K562 (cell line): ENCODE measurements around the gene ACTG2. TPM values are rescaled to one million over a fixed set of nuclear protein-coding genes. Genes with fewer than 3 reads are reported as not detected.
A peak's percentile ranks its signal among the peaks of the same experiment; 100 is the strongest.

Experiments
- C11orf30 ChIP-seq: fragments of 450-650 bp; IDR thresholded peaks from 2 replicates; pipeline ENCODE4 v1.6.1; 2016; ENCODE audit warnings: low read depth, mild to moderate bottlenecking
- CC2D1A ChIP-seq: fragments of 450-650 bp; IDR thresholded peaks from 2 replicates; pipeline ENCODE4 v1.6.1; 2017; ENCODE audit warnings: mild to moderate bottlenecking
- CHD1 ChIP-seq: fragments of 200-600 bp; sonication (generic); IDR thresholded peaks from one replicate; pipeline ENCODE4 v1.6.1; 2012; ENCODE audit warnings: mild to moderate bottlenecking, moderate library complexity, low read length, inconsistent platforms
- DACH1 ChIP-seq: fragments of 450-650 bp; IDR thresholded peaks from 2 replicates; pipeline ENCODE4 v1.6.1; 2018; ENCODE audit not compliant: partially characterized antibody
- ETV1 ChIP-seq: fragments of 450-650 bp; conservative IDR thresholded peaks from 2 replicates; pipeline ENCODE4 v1.6.1; 2016; ENCODE audit warnings: missing genetic modification characterization, control low read depth, low read depth, missing compliant biosample characterization
- FOS ChIP-seq: IDR thresholded peaks from 3 replicates; pipeline ENCODE4 v1.6.1; 2011; ENCODE audit not compliant: insufficient read length; ENCODE audit errors: extremely low read depth
- FOSL1 ChIP-seq: fragments of 200-800 bp; sonication (Bioruptor generic); conservative IDR thresholded peaks from 2 replicates; pipeline ENCODE4 v1.6.1; 2016; ENCODE audit warnings: missing genetic modification characterization, missing compliant biosample characterization
- JUN ChIP-seq, 2 experiments: sonication (generic) in 1 of 2; formaldehyde crosslinking in 1 of 2; IDR thresholded peaks; 2 replicates each; pipeline versions ENCODE4 v1.6.1 to v1.8.0; 2012 to 2022; ENCODE audit warnings: borderline replicate concordance in 2 of 2, mild to moderate bottlenecking in 2 of 2, improper control_type of control experiment in 1 of 2, low read depth in 1 of 2, low read length in 1 of 2, missing genetic modification reagents in 1 of 2
- JUNB ChIP-seq: fragments of 450-650 bp; formaldehyde crosslinking; conservative IDR thresholded peaks from 2 replicates; pipeline ENCODE4 v1.4.0; 2020; ENCODE audit warnings: mild to moderate bottlenecking
- KDM1A ChIP-seq, 2 experiments: fragments of 450-650 bp; IDR thresholded peaks; 2 replicates each; pipeline ENCODE4 v1.6.1; 2016; ENCODE audit warnings: mild to moderate bottlenecking in 2 of 2
- MEIS2 ChIP-seq: fragments of 450-650 bp; IDR thresholded peaks from 2 replicates; pipeline ENCODE4 v1.6.1; 2014; ENCODE audit warnings: mild to moderate bottlenecking; ENCODE audit not compliant: partially characterized antibody
- MTA2 ChIP-seq: fragments of 450-650 bp; IDR thresholded peaks from 2 replicates; pipeline ENCODE4 v1.6.1; 2016; ENCODE audit warnings: low read depth
- NFATC3 ChIP-seq: fragments of 450-650 bp; IDR thresholded peaks from 2 replicates; pipeline ENCODE4 v1.6.1; 2017; ENCODE audit warnings: mild to moderate bottlenecking
- PHF8 ChIP-seq: fragments of 200-600 bp; sonication (generic); IDR thresholded peaks from 2 replicates; pipeline ENCODE4 v1.6.1; 2012; ENCODE audit warnings: mixed run types, mild to moderate bottlenecking, inconsistent platforms, low read length, moderate library complexity, borderline replicate concordance
- PKNOX1 ChIP-seq: fragments of 450-650 bp; IDR thresholded peaks from 2 replicates; pipeline ENCODE4 v1.6.1; 2016
- SMAD4 ChIP-seq: fragments of 250-450 bp; sonication (Bioruptor Pico); conservative IDR thresholded peaks from 2 replicates; pipeline ENCODE4 v1.8.0; 2021; ENCODE audit warnings: inconsistent platforms, mild to moderate bottlenecking, moderate library complexity
- SMARCC2 ChIP-seq: fragments of 450-650 bp; IDR thresholded peaks from 2 replicates; pipeline ENCODE4 v1.6.1; 2017; ENCODE audit warnings: antibody characterized with exemption, moderate library complexity, mild to moderate bottlenecking, low read depth
- ZNF165 ChIP-seq: fragments of 250-450 bp; sonication (Bioruptor Pico); IDR thresholded peaks from 2 replicates; pipeline ENCODE4 v1.4.0; 2020; ENCODE audit warnings: borderline replicate concordance
- ZNF41 ChIP-seq: fragments of 250-450 bp; sonication (Bioruptor Pico); conservative IDR thresholded peaks from 2 replicates; pipeline ENCODE4 v1.4.0; 2020; ENCODE audit warnings: mild to moderate bottlenecking
- polyA plus RNA-seq, 8 experiments: library from polyadenylated mRNA; depleted of rRNA in 4 of 8; stranded (reverse) in 5 of 8; unstranded in 3 of 8; fragments of >200 nt; fragmentation: Nextera tagmentation in 2 of 8; fragmentation: Illumina TruSeq in 1 of 8; extraction: Ambion mirVana in 2 of 8; extraction: Trizol in 1 of 8; gene quantifications; 2 replicates each; pipeline versions ENCODE4 v1.2.1 to v1.2.3, GENCODE V29; 2011 to 2014; ENCODE audit warnings: inconsistent platforms in 1 of 8, missing spikeins in 1 of 8
- total RNA-seq, 7 experiments: library from RNA; depleted of rRNA in 6 of 7; stranded (reverse); fragments of >200 nt in 6 of 7; fragmentation: Illumina TruSeq in 2 of 7; extraction: Trizol in 2 of 7; gene quantifications; 2 replicates each; pipeline versions ENCODE4 v1.2.1 to v1.2.3, GENCODE V29; 2011 to 2021; ENCODE audit warnings: low replicate concordance in 1 of 7
- TF ChIP-seq, protein P1 (sequence below): sonication (generic); formaldehyde crosslinking; IDR thresholded peaks from 2 replicates; pipeline ENCODE4 v1.8.0; 2022; ENCODE audit warnings: missing genetic modification reagents, mild to moderate bottlenecking, moderate library complexity, borderline replicate concordance

Gene ACTG2
- total and polyA plus RNA-seq, 9 of the 15 experiments (the other 6 are each of a cell fraction or from before 2014, with no cell fraction given) = 0.06 to 0.60 TPM; not detected in 7

DNA sequence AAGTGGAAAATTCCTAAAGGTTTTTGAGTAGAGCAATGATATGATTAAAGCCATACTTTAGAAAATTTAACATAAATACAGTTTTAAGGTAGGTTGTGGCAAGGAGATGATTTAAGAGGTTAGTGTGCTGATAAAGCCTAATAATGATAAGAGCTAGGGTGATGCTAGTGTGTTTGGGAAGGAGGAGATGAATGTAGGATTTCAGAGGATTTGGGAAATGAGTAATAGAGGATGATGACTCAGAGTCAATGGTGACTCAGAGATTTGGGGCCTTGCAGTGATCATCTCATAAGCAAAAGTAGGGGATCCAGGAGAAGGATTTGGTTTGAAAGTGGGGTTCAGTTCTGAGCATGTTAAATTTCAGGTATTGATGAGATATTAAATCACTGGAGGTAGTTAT, 40.8 kb upstream of the ACTG2 start (continued):
- TF ChIP-seq ETV1 (tag) = no peak
- TF ChIP-seq NFATC3 = no peak
- 0 out of 2 replicates have a peak, but pooled peaks have one; percentile 18 for TF ChIP-seq PKNOX1
- no peak for TF ChIP-seq CHD1
- TF ChIP-seq MEIS2 = peak; percentile 63
- no peak for TF ChIP-seq ZNF41 (CRISPR knock-in tag)
- peak; percentile 67 for TF ChIP-seq SMARCC2
- TF ChIP-seq JUNB (CRISPR knock-in tag) = no peak
- no peak for TF ChIP-seq ZNF165 (CRISPR knock-in tag)
- TF ChIP-seq PHF8 = no peak
- TF ChIP-seq SMAD4 (CRISPR knock-in tag) = no peak
- peak; percentile 94 for TF ChIP-seq JUN (IDR thresholded peaks at IDR 0.05; ENCODE audit: borderline replicate concordance, low read depth, low read length)
- no peak for TF ChIP-seq JUN (CRISPR knock-in tag; IDR thresholded peaks at IDR 0.05; ENCODE audit: borderline replicate concordance)
- peak; percentile 56 for TF ChIP-seq C11orf30
- TF ChIP-seq, protein P1, sequence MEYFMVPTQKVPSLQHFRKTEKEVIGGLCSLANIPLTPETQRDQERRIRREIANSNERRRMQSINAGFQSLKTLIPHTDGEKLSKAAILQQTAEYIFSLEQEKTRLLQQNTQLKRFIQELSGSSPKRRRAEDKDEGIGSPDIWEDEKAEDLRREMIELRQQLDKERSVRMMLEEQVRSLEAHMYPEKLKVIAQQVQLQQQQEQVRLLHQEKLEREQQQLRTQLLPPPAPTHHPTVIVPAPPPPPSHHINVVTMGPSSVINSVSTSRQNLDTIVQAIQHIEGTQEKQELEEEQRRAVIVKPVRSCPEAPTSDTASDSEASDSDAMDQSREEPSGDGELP (CRISPR knock-in tag) = no peak
- peak; percentile 81 for TF ChIP-seq DACH1
- peak; percentile 99 for TF ChIP-seq FOSL1 (tag)
- TF ChIP-seq KDM1A (IDR thresholded peaks at IDR 0.05) = peak; percentile 31 to 34; a peak in 2 of 4 replicates
- no peak for TF ChIP-seq CC2D1A
- TF ChIP-seq MTA2 = no peak
- peak; percentile 65 for TF ChIP-seq FOS
